GM13976 (cell line): Measurements from ENCODE around the gene TSPAN12.
"Not testable (repeated sequence)": the region's sequence is repeated elsewhere in the genome, so short reads cannot be mapped to it uniquely, and the experiment has no call there.

Experiments
- DNase-seq: peaks from one replicate; pipeline ENCODE4 v3.0.0; 2012; ENCODE audit warnings: low spot score
- in situ Hi-C: fragments of 300-500 bp; cut with MboI; formaldehyde crosslinking; loops from one replicate; pipeline ENCODE4 v1.12.0; 2022; ENCODE audit warnings: low sequenced_read_pairs, mixed read lengths, inconsistent platforms; ENCODE audit not compliant: unreplicated experiment
- TF ChIP-seq, protein P1 (sequence below): IDR thresholded peaks from 2 replicates; pipeline ENCODE4 v1.5.1; 2012; ENCODE audit warnings: borderline replicate concordance, mild to moderate bottlenecking; ENCODE audit not compliant: insufficient read depth; ENCODE audit errors: extremely low read depth, missing control alignments, control extremely low read depth

TSPAN12 gene

DNA sequence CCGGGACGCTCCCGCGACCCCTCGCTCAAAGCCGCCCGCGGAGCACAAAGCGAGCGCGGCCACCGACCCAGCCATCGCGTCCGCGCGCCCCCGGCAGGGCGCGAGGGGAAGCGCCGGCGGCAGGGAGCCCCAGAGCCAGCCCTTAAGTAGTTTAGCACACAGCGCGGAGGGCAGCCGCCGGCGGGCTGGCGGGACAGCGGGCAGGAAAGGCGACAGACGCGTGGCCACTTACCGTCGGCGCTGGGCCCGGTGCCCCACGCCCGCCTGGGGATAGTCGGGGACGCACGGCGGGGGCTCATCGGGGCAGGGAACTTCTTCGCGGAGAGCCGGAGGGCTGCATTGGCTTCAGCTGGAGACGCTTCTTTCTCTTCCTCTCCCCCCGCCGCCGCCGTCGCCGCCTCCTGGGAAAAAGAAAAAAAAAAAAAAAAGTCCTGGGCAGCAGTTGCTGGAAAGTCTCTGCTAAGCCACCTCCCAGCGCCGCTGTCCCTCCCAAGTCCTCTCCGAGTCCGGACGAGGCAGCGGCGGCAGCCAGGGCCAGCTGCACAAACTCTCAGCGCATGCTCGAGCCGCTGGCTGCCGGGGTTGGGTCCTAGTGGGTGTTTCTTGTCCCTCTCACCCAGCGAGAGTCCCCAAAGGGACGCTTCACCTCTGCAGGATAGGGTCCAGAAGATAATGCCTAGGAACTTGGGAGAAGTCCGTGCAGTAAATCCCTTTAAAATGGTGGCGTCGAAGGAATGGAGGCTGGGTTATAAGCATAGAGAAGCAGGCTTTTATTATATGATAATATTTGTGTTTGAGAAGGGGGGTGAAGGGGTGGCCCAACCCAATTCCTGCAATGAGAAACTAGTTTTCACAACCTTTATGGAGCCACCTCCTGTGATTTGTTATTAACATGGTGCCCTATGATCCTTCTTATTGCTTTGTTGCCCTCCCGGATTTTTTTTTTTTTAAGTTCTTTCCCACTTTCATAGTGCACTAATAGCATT, at the start of gene TSPAN12:
TSPAN12 (minus strand) TSS at position 557 of the 986 bp plus-strand sequence. CDS start 1,381 bp downstream, outside the sequence.
- TF ChIP-seq, protein P1, sequence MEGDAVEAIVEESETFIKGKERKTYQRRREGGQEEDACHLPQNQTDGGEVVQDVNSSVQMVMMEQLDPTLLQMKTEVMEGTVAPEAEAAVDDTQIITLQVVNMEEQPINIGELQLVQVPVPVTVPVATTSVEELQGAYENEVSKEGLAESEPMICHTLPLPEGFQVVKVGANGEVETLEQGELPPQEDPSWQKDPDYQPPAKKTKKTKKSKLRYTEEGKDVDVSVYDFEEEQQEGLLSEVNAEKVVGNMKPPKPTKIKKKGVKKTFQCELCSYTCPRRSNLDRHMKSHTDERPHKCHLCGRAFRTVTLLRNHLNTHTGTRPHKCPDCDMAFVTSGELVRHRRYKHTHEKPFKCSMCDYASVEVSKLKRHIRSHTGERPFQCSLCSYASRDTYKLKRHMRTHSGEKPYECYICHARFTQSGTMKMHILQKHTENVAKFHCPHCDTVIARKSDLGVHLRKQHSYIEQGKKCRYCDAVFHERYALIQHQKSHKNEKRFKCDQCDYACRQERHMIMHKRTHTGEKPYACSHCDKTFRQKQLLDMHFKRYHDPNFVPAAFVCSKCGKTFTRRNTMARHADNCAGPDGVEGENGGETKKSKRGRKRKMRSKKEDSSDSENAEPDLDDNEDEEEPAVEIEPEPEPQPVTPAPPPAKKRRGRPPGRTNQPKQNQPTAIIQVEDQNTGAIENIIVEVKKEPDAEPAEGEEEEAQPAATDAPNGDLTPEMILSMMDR: peak; percentile 86
- in situ Hi-C loops: no loop called here
- DNase-seq: peak; percentile 88

DNA sequence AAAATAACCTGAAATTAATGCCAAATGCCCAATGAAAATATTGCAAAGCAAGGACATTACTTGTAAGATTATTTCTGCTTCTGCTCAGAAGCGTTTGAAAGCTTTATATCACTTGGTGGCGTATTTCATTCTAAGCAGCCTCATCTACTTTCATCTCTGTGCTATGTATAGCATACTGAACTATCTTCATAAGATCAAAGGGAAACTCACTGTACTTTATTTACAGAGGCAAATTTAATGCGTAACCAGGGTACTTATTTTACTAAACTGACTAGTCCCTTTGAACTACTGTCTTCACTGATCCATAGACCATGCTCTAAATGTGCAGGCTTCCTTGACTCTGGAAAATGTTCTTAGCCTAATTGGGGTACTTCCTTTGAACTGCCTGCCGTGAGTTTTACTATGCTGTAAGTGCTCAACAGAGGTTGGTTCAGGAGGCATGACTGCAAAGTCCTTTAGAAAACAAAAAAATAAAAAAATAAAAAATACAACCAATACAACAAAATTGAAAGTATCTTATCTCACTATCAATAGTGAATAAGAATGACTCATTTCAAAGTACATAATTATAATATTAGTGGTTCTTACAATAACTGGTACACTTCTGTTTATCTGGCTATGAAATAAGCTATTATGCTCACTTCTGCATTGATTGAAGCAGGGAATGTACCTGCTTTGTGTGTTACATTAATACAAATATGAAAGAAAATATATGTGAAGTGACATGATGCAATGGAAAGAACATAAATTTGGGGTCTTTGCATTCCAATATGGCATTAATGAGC, 41.0 kb upstream of the TSPAN12 start:
- peak; percentile 6 for DNase-seq
- in situ Hi-C loops: no loop called here
- TF ChIP-seq, protein P1: no peak

DNA sequence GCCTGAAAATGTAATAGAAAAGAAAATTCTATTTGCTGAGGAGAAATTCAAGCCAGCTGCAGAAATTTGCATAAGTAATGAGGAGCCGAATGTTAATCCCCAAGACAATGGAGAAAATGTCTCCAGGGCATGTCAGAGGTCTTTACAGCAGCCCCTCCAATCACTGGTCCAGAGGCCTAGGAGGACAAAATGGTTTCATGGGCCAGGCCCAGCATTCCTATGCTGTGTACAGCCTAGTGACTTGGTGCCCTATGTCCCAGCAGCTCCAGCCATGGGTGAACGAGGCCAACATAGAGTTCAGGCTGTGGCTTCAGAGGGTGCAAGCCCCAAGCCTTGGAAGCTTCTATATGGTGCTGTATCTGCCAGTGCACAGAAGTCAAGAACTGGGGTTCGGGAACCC, 37.3 kb upstream of the TSPAN12 start:
- DNase-seq, in situ Hi-C loops: not testable (repeated sequence)

- in situ Hi-C loops, DNase-seq: not testable (repeated sequence)
These were observed 27.7 kb upstream of the TSPAN12 start for GRCh38 chr7:120885602-120886001.

GRCh38 chr7:120877701-120878100, 19.8 kb upstream of the TSPAN12 start:
- no peak for DNase-seq
- TF ChIP-seq, protein P1: no peak
- in situ Hi-C loops: no loop called here

- TF ChIP-seq, protein P1: no peak
- DNase-seq: no peak
- in situ Hi-C loops: no loop called here
These were observed 19.0 kb upstream of the TSPAN12 start for GRCh38 chr7:120876922-120877321.

DNA sequence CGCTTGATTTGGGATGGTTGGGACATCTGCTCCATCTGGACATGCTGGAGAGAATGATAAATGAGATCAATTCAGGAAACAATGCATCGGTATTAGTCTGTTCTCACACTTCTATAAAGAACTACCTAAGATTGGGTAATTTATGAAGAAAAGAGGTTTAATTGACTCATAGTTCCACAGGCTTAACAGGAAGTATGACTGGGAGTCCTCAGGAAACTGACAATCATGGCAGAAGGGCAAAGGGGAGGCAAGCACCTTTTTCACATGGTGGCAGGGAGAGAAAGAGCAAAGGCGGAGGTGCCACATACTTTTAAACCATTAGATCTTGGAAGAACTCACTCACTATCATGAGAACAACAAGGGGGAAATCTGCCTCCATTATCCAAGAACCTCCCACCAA, 16.8 kb upstream of the TSPAN12 start:
- DNase-seq: no peak
- TF ChIP-seq, protein P1: no peak
- in situ Hi-C loops: no loop called here
